Central memory CD8-positive, alpha-beta T cell (primary cell): ENCODE measurements around the gene SH3GLB1.
"Not testable (repeated sequence)": the region's sequence is repeated elsewhere in the genome, so short reads cannot be mapped to it uniquely, and the experiment has no call there.

Source experiments
- ATAC-seq: fragments of 150-1000 bp; cut with Tn5 transposase; replicated peaks from 2 replicates; pipeline ENCODE4 v1.10.0; 2022; ENCODE audit warnings: mild to moderate bottlenecking, moderate FRiP score, moderate number of reproducible peaks; ENCODE audit not compliant: poor library complexity, severe bottlenecking; ENCODE audit errors: extremely low read depth
- DNase-seq, 2 donors: peaks; one replicate each; pipeline ENCODE4 v3.0.0; 2021; ENCODE audit warnings: low spot score in 2 of 2
- H3K27ac Mint-ChIP-seq: one replicate; pipeline ENCODE4 v1.8.0; 2022; ENCODE audit warnings: low read depth, mild to moderate bottlenecking, moderate library complexity, mixed read lengths
- H3K27me3 Mint-ChIP-seq: one replicate; pipeline ENCODE4 v1.8.0; 2022; ENCODE audit warnings: mixed read lengths
- H3K36me3 Mint-ChIP-seq: one replicate; pipeline ENCODE4 v1.8.0; 2022; ENCODE audit warnings: mild to moderate bottlenecking, moderate library complexity, mixed read lengths; ENCODE audit not compliant: insufficient read depth
- H3K4me1 Mint-ChIP-seq: one replicate; pipeline ENCODE4 v1.8.0; 2022; ENCODE audit warnings: mixed read lengths
- H3K4me3 Mint-ChIP-seq: one replicate; pipeline ENCODE4 v1.8.0; 2022; ENCODE audit warnings: mild to moderate bottlenecking, moderate library complexity, mixed read lengths
- H3K9me3 Mint-ChIP-seq: one replicate; pipeline ENCODE4 v1.8.0; 2022; ENCODE audit warnings: mixed read lengths

The SH3GLB1 gene

GRCh38 chr1:86704458-86704971, at the start of gene SH3GLB1:
SH3GLB1 (plus strand) TSS chr1:86704576; CDS start chr1:86704900, 324 bp downstream.
- Mint-ChIP-seq H3K36me3 (peaks cover 21% of the 10 kb centered on the region), H3K27me3 (no peaks in the 10 kb centered on the region), H3K9me3 (no peaks in the 10 kb centered on the region), H3K27ac (peak within 1 kb of the TSS; percentile 95), H3K4me3 (peak within 1 kb of the TSS; percentile 96), H3K4me1 (peaks cover 56% of the 10 kb centered on the region)
- ATAC-seq (peak; percentile 88), DNase-seq (peak; percentile 87 to 93)

DNA sequence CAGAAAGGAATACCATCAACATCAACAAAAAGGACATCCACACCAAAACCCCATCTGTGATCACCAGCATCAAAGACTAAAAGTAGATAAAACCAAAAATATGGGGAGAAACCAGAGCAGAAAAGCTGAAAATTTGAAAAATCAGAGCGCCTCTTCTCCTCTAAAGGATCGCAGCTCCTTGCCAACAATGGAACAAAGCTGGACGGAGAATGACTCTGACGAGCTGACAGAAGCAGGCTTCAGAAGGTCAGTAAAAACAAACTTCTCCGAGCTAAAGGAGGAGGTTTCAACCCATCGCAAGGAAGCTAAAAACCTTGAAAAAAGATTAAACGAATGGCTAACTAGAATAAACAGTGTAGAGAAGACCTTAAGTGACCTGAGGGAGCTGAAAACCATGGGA, 46.0 kb upstream of the SH3GLB1 start:
- not testable (repeated sequence) for H3K27ac Mint-ChIP-seq, H3K27me3 Mint-ChIP-seq, DNase-seq, H3K4me1 Mint-ChIP-seq, H3K9me3 Mint-ChIP-seq, H3K4me3 Mint-ChIP-seq, ATAC-seq, H3K36me3 Mint-ChIP-seq

DNA sequence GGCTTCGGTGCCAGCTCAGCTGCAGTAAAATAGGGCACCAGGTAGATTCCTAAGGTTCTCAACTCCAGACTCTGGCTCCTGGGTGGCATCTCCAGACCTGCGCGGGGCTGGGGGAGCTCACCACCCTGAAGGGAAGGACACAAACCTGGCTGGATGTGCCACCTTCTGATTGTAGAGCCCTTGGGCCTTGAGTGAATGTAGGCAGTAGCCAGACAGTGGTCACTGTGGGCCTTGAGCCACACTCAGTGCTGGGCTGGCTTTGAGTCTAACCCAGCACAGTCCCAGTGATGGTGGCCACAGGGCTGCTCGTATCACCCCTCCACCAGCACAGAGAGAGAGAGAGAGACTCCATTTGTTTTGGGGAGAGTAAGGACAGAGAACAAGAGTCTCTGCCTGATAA, 38.0 kb upstream of the SH3GLB1 start:
- Mint-ChIP-seq H3K9me3 (no peaks in the 10 kb centered on the region), H3K27ac (no peak overlapping the region), H3K36me3 (no peaks in the 10 kb centered on the region), H3K27me3 (peaks cover 10% of the 10 kb centered on the region), H3K4me1 (no peaks in the 10 kb centered on the region), H3K4me3 (no peak overlapping the region)
- DNase-seq, result no peak
- ATAC-seq, result no peak

- ATAC-seq, result no peak
- no peaks in the 10 kb centered on the region for H3K36me3 Mint-ChIP-seq
- no peak overlapping the region for H3K27ac Mint-ChIP-seq
- H3K4me3 Mint-ChIP-seq, result no peak overlapping the region
- no peaks in the 10 kb centered on the region for H3K4me1 Mint-ChIP-seq
- no peak for DNase-seq
- no peaks in the 10 kb centered on the region for H3K9me3 Mint-ChIP-seq
- no peaks in the 10 kb centered on the region for H3K27me3 Mint-ChIP-seq
Measured at GRCh38 chr1:86687595-86687994, 16.8 kb upstream of the SH3GLB1 start.

- DNase-seq (no peak), ATAC-seq (no peak)
- Mint-ChIP-seq H3K4me3 (no peak overlapping the region), H3K36me3 (no peaks in the 10 kb centered on the region), H3K27me3 (no peaks in the 10 kb centered on the region), H3K4me1 (no peaks in the 10 kb centered on the region), H3K9me3 (no peaks in the 10 kb centered on the region), H3K27ac (no peak overlapping the region)
Measured at GRCh38 chr1:86692641-86693040, 11.7 kb upstream of the SH3GLB1 start.

DNA sequence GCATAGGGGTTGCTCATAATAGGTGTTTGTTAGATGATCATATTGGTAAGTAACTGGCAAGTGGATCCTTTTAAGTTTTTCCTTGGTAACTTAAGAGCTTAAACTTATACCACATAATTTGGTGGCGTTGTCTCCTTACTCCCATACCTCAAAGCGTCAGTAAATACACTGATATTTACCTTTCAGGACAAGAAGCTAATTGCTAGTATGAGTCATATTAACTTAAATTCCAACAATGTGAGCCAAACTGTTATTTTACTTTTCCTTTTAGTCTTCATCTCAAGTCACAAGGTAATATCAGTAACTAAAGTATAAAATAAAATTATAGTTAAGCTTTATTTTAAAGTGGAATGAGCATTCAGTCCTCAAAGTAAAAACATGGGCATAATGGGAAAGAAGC, 9.0 kb upstream of the SH3GLB1 start:
- ATAC-seq, result no peak
- no peaks in the 10 kb centered on the region for H3K27me3 Mint-ChIP-seq
- no peaks in the 10 kb centered on the region for H3K36me3 Mint-ChIP-seq
- no peak overlapping the region for H3K27ac Mint-ChIP-seq
- no peak for DNase-seq
- H3K4me1 Mint-ChIP-seq, result no peaks in the 10 kb centered on the region
- H3K4me3 Mint-ChIP-seq, result no peak overlapping the region
- H3K9me3 Mint-ChIP-seq, result no peaks in the 10 kb centered on the region

DNA sequence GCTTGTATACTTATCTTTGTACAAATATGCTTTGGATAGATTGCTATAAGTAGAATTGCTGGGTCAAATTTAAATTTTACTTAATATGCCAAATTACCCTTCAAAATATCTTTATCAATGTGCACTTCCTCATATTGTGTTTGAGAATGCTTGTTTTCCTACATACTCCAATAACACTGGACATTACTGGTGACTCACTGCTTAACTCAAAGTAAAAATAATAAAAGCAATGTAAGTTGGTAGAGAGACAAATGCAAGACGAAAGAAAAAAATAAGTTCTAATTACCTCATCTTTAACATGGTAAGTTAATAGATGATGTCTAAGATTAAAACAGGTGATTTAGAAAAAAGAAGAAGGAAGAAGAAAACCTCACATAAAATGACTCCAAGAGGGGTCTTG, 7.9 kb upstream of the SH3GLB1 start:
- Mint-ChIP-seq H3K9me3 (no peaks in the 10 kb centered on the region), H3K36me3 (no peaks in the 10 kb centered on the region), H3K4me1 (no peaks in the 10 kb centered on the region), H3K4me3 (no peak overlapping the region), H3K27me3 (no peaks in the 10 kb centered on the region), H3K27ac (no peak overlapping the region)
- DNase-seq, result no peak
- no peak for ATAC-seq

DNA sequence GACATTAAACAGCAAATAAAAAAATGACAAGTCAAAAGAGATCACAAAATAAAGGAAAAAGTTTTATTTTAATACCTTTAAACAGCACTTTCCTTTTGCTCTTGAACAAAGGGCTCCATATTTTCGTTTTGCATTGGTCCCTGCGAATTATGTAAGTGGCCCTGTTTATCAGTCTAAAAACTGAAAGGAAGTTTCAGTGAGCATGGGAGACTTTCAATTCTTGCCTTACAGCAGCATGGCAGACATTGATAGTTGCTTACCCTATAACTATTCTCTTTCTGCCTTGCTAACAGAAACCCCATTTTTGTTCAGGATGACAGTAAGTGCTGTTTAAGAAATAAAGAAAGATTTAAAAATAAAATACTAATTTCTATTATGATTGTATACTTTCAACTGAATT, 5.2 kb upstream of the SH3GLB1 start:
- peaks cover 6% of the 10 kb centered on the region for H3K36me3 Mint-ChIP-seq
- H3K27me3 Mint-ChIP-seq, result no peaks in the 10 kb centered on the region
- ATAC-seq (no peak), DNase-seq (no peak)
- no peaks in the 10 kb centered on the region for H3K9me3 Mint-ChIP-seq
- H3K4me1 Mint-ChIP-seq, result peaks cover 21% of the 10 kb centered on the region
- no peak overlapping the region for H3K4me3 Mint-ChIP-seq
- no peak overlapping the region for H3K27ac Mint-ChIP-seq

GRCh38 chr1:86701731-86702130, 2.6 kb upstream of the SH3GLB1 start:
- Mint-ChIP-seq H3K4me3 (no peak overlapping the region), H3K36me3 (peaks cover 18% of the 10 kb centered on the region), H3K27me3 (no peaks in the 10 kb centered on the region), H3K4me1 (peaks cover 37% of the 10 kb centered on the region), H3K9me3 (no peaks in the 10 kb centered on the region), H3K27ac (peak overlapping the region; percentile 95)
- no peak for ATAC-seq
- no peak for DNase-seq

GRCh38 chr1:86702954-86703494, 1.4 kb upstream of the SH3GLB1 start:
- ATAC-seq, H3K27me3 Mint-ChIP-seq, H3K9me3 Mint-ChIP-seq, DNase-seq: not testable (repeated sequence)
- peak overlapping the region; percentile 96 for H3K4me3 Mint-ChIP-seq
- peaks cover 48% of the 10 kb centered on the region for H3K4me1 Mint-ChIP-seq
- peaks cover 21% of the 10 kb centered on the region for H3K36me3 Mint-ChIP-seq
- peak overlapping the region; percentile 95 for H3K27ac Mint-ChIP-seq

DNA sequence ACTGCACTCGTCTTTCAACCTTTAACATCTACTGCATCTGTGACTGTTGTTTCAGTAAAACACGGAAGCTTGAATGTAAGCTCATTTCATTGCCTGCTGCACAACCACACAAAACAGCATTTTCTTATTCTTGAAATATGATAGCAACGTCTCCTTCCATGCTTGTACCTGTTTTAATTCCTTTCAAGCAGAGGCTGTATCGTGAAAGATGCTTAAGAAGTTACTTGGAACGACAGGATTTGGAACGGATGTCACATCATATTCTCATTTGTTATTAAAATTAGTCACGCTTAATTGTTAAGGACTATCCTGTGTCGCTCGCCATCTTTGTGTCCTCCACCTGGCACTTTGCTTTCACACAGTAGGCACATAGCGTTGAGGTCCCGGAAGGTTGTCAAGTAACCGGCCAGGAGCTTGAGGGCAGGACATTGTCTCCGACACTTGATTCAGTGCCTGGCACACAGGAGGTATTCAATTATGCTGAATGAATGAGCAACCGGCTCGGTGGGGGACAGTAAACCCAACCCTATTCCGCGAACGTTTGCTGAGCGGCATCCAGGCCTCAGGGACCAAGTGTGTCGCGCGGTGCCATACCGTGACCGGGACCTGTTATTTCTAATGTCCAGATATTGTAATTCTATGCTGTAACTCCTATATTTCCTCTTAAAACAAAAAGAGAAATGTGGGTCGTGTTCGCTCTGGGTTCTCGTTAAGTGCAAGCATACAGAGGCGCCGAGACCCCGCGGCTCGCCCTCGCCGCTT, 499 bp upstream of the SH3GLB1 start:
- Mint-ChIP-seq H3K27me3 (no peaks in the 10 kb centered on the region), H3K9me3 (no peaks in the 10 kb centered on the region), H3K4me1 (peaks cover 49% of the 10 kb centered on the region), H3K4me3 (peak overlapping the region; percentile 96), H3K27ac (peak overlapping the region; percentile 95), H3K36me3 (peaks cover 21% of the 10 kb centered on the region)
- DNase-seq (peak in 1 of 2 donors; percentile 10), ATAC-seq (peak; percentile 49)

- Mint-ChIP-seq H3K27ac (peak overlapping the region; percentile 95), H3K4me1 (peaks cover 59% of the 10 kb centered on the region), H3K27me3 (no peaks in the 10 kb centered on the region), H3K36me3 (peaks cover 21% of the 10 kb centered on the region), H3K9me3 (no peaks in the 10 kb centered on the region), H3K4me3 (peak overlapping the region; percentile 96)
- DNase-seq, result peak in 1 of 2 donors; percentile 45
- peak; percentile 20 for ATAC-seq
Measured at GRCh38 chr1:86704972-86705664, 742 bp downstream of the SH3GLB1 start.

DNA sequence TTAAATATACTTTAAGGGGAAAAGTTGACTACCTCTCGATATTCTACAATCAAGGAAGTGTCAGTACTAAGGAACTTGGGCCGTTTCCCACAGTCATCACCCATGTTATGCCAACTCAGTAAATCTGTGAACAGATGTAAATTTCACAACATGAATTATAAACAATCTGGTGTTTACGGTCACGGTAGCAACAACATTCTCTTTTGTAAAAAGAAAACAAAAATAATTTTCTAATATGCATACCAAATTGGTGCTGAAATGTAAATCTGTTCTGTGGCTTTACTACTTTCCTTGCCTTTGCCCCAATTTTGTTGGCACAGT, 1.2 kb downstream of the SH3GLB1 start:
- DNase-seq (no peak), ATAC-seq (no peak)
- Mint-ChIP-seq H3K4me1 (peaks cover 59% of the 10 kb centered on the region), H3K36me3 (peaks cover 21% of the 10 kb centered on the region), H3K4me3 (peak overlapping the region; percentile 96), H3K9me3 (no peaks in the 10 kb centered on the region), H3K27ac (peak overlapping the region; percentile 95), H3K27me3 (no peaks in the 10 kb centered on the region)
